Measurements from ENCODE around the gene RPP38. TPM values are rescaled to one million over a fixed set of nuclear protein-coding genes. Genes with fewer than 3 reads are reported as not detected.

Gene RPP38
- total RNA-seq, 1 experiment from 2014 or later: 23.4 TPM

DNA sequence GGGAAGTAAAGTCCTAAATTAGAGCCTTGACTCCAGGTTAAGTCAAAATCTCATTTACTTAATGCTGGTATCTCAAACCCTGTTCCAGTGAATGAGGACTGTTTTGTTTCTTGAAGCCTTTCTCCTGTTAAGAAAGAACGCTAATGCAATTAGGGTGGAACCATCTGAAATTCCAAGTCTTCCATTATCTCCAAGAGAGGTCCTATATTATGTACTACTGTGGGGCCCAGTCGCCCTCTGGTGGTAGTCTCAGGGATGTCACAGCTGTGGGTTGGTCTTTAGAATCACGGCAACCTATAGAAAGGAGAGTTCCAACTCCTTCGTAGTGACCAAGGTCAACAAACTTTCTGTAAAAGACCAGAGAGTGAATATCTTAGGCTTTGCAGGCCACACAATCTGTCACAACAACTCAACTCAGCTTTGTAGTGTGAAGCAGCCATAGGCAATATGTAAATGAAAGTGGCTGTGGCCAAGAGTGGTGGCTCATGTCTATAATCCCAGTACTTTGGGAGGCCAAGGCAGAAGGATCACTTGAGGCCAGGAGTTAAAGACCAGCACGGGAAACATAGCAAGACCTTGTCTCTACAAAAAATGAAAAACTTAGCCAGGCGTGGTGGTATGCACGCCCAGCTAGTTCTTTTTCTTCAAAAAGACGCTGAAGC, 9.3 kb downstream of the RPP38 start:
- DNase-seq: peak; percentile 79
- no peak overlapping the region for H3K27ac Mint-ChIP-seq (ENCODE audit: unreplicated experiment)
- TF ChIP-seq, protein P1, sequence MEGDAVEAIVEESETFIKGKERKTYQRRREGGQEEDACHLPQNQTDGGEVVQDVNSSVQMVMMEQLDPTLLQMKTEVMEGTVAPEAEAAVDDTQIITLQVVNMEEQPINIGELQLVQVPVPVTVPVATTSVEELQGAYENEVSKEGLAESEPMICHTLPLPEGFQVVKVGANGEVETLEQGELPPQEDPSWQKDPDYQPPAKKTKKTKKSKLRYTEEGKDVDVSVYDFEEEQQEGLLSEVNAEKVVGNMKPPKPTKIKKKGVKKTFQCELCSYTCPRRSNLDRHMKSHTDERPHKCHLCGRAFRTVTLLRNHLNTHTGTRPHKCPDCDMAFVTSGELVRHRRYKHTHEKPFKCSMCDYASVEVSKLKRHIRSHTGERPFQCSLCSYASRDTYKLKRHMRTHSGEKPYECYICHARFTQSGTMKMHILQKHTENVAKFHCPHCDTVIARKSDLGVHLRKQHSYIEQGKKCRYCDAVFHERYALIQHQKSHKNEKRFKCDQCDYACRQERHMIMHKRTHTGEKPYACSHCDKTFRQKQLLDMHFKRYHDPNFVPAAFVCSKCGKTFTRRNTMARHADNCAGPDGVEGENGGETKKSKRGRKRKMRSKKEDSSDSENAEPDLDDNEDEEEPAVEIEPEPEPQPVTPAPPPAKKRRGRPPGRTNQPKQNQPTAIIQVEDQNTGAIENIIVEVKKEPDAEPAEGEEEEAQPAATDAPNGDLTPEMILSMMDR (IDR thresholded peaks at IDR 0.05; ENCODE audit: unreplicated experiment): peak; percentile 84
- no peaks in the 10 kb centered on the region for H3K9me3 Mint-ChIP-seq (ENCODE audit: low read depth, unreplicated experiment)
- H3K4me1 Mint-ChIP-seq (ENCODE audit: low read depth, unreplicated experiment): peaks cover 6% of the 10 kb centered on the region
- peaks cover 46% of the 10 kb centered on the region for H3K36me3 Mint-ChIP-seq (ENCODE audit: insufficient read depth, unreplicated experiment)
- H3K4me3 Mint-ChIP-seq (ENCODE audit: low read depth, unreplicated experiment): no peak overlapping the region
- intact Hi-C loops (cut with micrococcal nuclease; ENCODE audit: unreplicated experiment): loop anchor here (2.0 to 5.0 kb wide), 2 partner anchors 116 to 154 kb away; partner anchors contain the start of gene DCLRE1C
- no peaks in the 10 kb centered on the region for H3K27me3 Mint-ChIP-seq (ENCODE audit: unreplicated experiment)
- BruUV-seq (replicated peaks): no TSS peak
- CTCF ChIA-PET: interaction anchor here (0.7 to 1.6 kb wide), 3 partner anchors 60 to 153 kb away, joined by 4 to 7 read pairs (median 6); no protein-coding TSS in a partner anchor

DNA sequence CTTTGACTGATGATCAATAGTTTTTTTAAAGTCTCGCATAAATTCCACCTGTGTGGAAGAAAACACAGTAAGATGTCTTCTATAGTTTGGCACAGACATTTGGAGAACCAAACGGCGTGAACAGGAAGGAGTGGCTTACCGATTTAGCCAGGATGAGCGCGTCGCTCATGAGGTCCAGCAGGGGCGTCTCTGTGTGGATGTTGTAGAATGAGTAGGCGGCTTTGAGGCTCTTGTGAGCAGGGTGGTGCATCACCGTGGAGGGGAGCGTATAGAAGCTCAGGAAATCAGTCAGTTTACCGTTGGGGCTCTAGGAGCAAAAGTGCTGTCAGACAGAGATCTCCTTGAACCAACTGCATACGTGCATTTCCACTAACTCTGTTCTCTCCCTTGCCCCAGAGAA, 15.5 kb downstream of the RPP38 start:
- no peak overlapping the region for H3K4me3 Mint-ChIP-seq (ENCODE audit: low read depth, unreplicated experiment)
- no peak for DNase-seq
- intact Hi-C loops (cut with micrococcal nuclease; ENCODE audit: unreplicated experiment): no loop called here
- no TSS peak for BruUV-seq (replicated peaks)
- CTCF ChIA-PET: interaction anchor here (0.6 kb wide), 1 partner anchor 19 kb away, joined by 5 read pairs; no protein-coding TSS in a partner anchor
- TF ChIP-seq, protein P1 (IDR thresholded peaks at IDR 0.05; ENCODE audit: unreplicated experiment): no peak
- no peak overlapping the region for H3K27ac Mint-ChIP-seq (ENCODE audit: unreplicated experiment)
- H3K4me1 Mint-ChIP-seq (ENCODE audit: low read depth, unreplicated experiment): peaks cover 6% of the 10 kb centered on the region
- no peaks in the 10 kb centered on the region for H3K27me3 Mint-ChIP-seq (ENCODE audit: unreplicated experiment)
- no peaks in the 10 kb centered on the region for H3K9me3 Mint-ChIP-seq (ENCODE audit: low read depth, unreplicated experiment)
- H3K36me3 Mint-ChIP-seq (ENCODE audit: insufficient read depth, unreplicated experiment): peaks cover 26% of the 10 kb centered on the region

DNA sequence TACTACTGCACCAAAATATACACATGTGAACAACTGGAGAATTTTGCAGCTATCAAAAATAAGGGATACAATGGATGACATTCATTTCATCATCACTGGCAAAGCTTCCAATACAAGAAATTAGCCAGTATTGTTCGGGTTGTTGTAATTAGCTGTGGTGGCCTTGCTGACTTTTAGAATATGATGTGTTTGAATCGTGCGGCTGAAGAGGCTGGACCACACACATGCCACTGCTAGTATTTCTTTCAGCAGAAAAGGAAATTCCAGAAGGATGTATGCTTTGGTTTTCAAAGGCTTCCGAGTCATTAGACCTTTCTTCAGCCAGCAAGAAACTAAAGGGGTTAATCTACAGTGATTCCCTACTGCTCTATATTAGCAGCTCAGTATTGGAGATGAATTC, 16.6 kb downstream of the RPP38 start:
- Mint-ChIP-seq H3K4me3 (ENCODE audit: low read depth, unreplicated experiment) (no peak overlapping the region), H3K36me3 (ENCODE audit: insufficient read depth, unreplicated experiment) (peaks cover 18% of the 10 kb centered on the region), H3K27me3 (ENCODE audit: unreplicated experiment) (no peaks in the 10 kb centered on the region), H3K4me1 (ENCODE audit: low read depth, unreplicated experiment) (peaks cover 3% of the 10 kb centered on the region), H3K9me3 (ENCODE audit: low read depth, unreplicated experiment) (no peaks in the 10 kb centered on the region), H3K27ac (ENCODE audit: unreplicated experiment) (no peak overlapping the region)
- CTCF ChIA-PET: no interaction called here
- intact Hi-C loops (cut with micrococcal nuclease; ENCODE audit: unreplicated experiment): no loop called here
- DNase-seq: no peak
- TF ChIP-seq, protein P1 (IDR thresholded peaks at IDR 0.05; ENCODE audit: unreplicated experiment): no peak
- BruUV-seq (replicated peaks): no TSS peak

DNA sequence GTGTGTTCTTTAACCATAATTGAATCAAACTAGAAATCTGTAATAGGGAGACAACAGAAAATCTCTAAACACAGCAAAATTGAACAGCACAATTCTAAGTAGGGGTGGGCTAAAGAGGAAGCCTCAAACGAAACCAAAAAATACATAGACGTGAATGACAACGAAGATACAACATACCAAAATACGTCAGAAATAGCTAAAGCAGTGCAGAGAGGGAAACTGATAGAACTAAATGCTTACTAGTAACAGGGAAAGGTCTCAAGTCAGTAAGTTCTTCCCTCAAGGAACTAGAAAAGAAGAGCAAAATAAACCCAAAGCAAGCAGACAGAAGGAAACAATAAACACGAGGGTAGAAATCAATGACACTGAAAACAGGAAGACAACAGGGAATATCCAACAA, 19.1 kb downstream of the RPP38 start:
- H3K27me3 Mint-ChIP-seq (ENCODE audit: unreplicated experiment): no peaks in the 10 kb centered on the region
- CTCF ChIA-PET: no interaction called here

More for the DNA sequence above, 19.1 kb downstream of the RPP38 start:
- Mint-ChIP-seq H3K36me3 (ENCODE audit: insufficient read depth, unreplicated experiment) (peaks cover 12% of the 10 kb centered on the region), H3K27ac (ENCODE audit: unreplicated experiment) (no peak overlapping the region), H3K4me1 (ENCODE audit: low read depth, unreplicated experiment) (no peaks in the 10 kb centered on the region), H3K9me3 (ENCODE audit: low read depth, unreplicated experiment) (no peaks in the 10 kb centered on the region), H3K4me3 (ENCODE audit: low read depth, unreplicated experiment) (no peak overlapping the region)
- no peak for DNase-seq
- TF ChIP-seq, protein P1 (IDR thresholded peaks at IDR 0.05; ENCODE audit: unreplicated experiment): no peak
- intact Hi-C loops (cut with micrococcal nuclease; ENCODE audit: unreplicated experiment): no loop called here
- no TSS peak for BruUV-seq (replicated peaks)

All from Calu3 (cell line).